MM.1S (cell line): Measurements from ENCODE around the gene SRPK3.

ENCODE experiments used
- CTCF ChIP-seq: fragments of 300-600 bp; sonication (generic); IDR thresholded peaks from 2 replicates; pipeline ENCODE4 v1.5.1; 2016; ENCODE audit warnings: antibody characterized with exemption, low read length, mixed read lengths
- EZH2 ChIP-seq: fragments of 300-600 bp; sonication (generic); optimal IDR thresholded peaks from 2 replicates; pipeline ENCODE3; 2017; ENCODE audit warnings: low read depth, mild to moderate bottlenecking, antibody characterized with exemption, low read length, mixed read lengths

DNA sequence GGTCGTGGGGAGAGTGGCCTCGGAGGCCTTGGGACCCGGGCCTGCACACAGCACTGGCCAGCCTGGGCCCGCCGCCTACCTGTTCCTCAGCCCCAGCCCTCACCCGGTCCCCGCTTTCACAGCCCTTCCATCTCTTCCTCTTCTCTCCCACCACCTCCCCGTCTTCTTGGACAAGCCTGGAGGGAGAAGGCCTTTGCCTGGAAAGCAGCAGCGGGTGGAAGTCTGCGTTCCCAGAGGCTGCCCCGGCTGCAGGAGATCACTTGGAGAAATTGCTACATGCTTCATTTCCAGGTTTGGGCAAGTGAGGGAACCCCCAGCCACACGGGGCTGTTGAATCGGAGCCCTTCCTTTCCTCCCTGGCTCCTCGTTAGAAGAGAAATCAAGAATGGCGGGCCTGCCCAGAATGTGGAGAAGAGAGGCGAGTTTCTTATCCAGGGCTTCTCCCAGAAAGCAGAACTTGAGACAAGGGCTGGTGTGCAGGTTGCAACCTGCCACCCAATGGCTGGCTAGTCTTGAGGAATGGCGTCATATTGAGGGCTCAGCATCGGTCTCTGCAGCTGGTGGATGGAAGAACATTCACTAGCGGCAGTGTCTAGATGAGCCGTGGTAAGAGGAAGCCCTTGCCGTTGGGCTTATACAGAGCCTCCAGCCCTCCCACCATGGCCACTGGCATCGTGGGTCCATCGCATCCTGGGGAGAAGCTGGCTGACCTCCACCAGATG, 50.7 kb downstream of the SRPK3 start:
- TF ChIP-seq CTCF (no peak), EZH2 (no peak)
